Measurements from ENCODE around the gene FALEC.

The FALEC gene

DNA sequence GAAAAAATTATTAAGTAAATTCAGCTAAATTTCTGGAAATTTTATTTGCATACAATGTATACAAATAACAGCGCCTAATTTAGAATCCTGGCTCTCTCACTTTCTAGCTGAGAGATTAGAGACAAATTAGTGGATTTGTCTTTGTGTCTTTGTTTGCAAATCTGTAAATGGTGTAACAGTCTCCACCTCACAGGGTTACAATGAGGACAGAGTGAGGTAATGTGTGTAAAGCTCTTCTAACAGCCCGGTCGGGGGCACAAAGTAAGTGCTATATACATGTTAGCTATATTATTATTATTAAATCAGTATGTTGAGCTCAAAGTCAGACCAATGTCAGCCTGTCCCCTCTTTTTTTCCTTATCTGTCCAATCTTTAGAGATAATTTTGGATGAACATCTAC lies 28.7 kb downstream of the FALEC start:
- Histone ChIP-seq H3K4me3 (ENCODE audit: low read length in 2 of 2) (no peak overlapping the region), H3K9ac (ENCODE audit: low read depth in 1 of 2, low read length in 2 of 2) (no peak overlapping the region), H3K36me3 (ENCODE audit: control insufficient read depth in 2 of 2, insufficient read depth in 2 of 2, low read length in 2 of 2) (no peaks in the 10 kb centered on the region), H3K9me3 (ENCODE audit: control insufficient read depth in 2 of 2, low read length in 2 of 2) (no peaks in the 10 kb centered on the region), H3K4me1 (ENCODE audit: control insufficient read depth in 2 of 2, insufficient read depth in 2 of 2, low read length in 2 of 2) (no peaks in the 10 kb centered on the region), H3K27me3 (ENCODE audit: control insufficient read depth in 2 of 2, insufficient read depth in 2 of 2, low read length in 2 of 2) (no peaks in the 10 kb centered on the region), H3K27ac (ENCODE audit: low read depth in 2 of 2, low read length in 2 of 2) (peak overlapping the region in 1 of 2 donors; percentile 11)

GRCh38 chr1:150545486-150546032 lies 30.0 kb downstream of the FALEC start:
- Histone ChIP-seq H3K27ac (ENCODE audit: low read depth in 2 of 2, low read length in 2 of 2) (no peak overlapping the region), H3K9me3 (ENCODE audit: control insufficient read depth in 2 of 2, low read length in 2 of 2) (no peaks in the 10 kb centered on the region), H3K36me3 (ENCODE audit: control insufficient read depth in 2 of 2, insufficient read depth in 2 of 2, low read length in 2 of 2) (no peaks in the 10 kb centered on the region), H3K4me3 (ENCODE audit: low read length in 2 of 2) (no peak overlapping the region), H3K27me3 (ENCODE audit: control insufficient read depth in 2 of 2, insufficient read depth in 2 of 2, low read length in 2 of 2) (peaks cover 0 to 8% of the 10 kb centered on the region in 2 donors), H3K4me1 (ENCODE audit: control insufficient read depth in 2 of 2, insufficient read depth in 2 of 2, low read length in 2 of 2) (peaks cover 0 to 7% of the 10 kb centered on the region in 2 donors), H3K9ac (ENCODE audit: low read depth in 1 of 2, low read length in 2 of 2) (no peak overlapping the region)

GRCh38 chr1:150546294-150546937 lies 30.9 kb downstream of the FALEC start:
- no peaks in the 10 kb centered on the region for H3K36me3 ChIP-seq (ENCODE audit: control insufficient read depth in 2 of 2, insufficient read depth in 2 of 2, low read length in 2 of 2)
- H3K4me1 ChIP-seq (ENCODE audit: control insufficient read depth in 2 of 2, insufficient read depth in 2 of 2, low read length in 2 of 2), result peaks cover 0 to 7% of the 10 kb centered on the region in 2 donors
- H3K27me3 ChIP-seq (ENCODE audit: control insufficient read depth in 2 of 2, insufficient read depth in 2 of 2, low read length in 2 of 2), result peaks cover 0 to 8% of the 10 kb centered on the region in 2 donors
- H3K4me3 ChIP-seq (ENCODE audit: low read length in 2 of 2), result no peak overlapping the region
- no peak overlapping the region for H3K9ac ChIP-seq (ENCODE audit: low read depth in 1 of 2, low read length in 2 of 2)
- H3K27ac ChIP-seq (ENCODE audit: low read depth in 2 of 2, low read length in 2 of 2), result no peak overlapping the region
- H3K9me3 ChIP-seq (ENCODE audit: control insufficient read depth in 2 of 2, low read length in 2 of 2), result no peaks in the 10 kb centered on the region

GRCh38 chr1:150548324-150548631 lies 32.7 kb downstream of the FALEC start:
- peak overlapping the region; percentile 0 to 63 for H3K9ac ChIP-seq (ENCODE audit: low read depth in 1 of 2, low read length in 2 of 2)
- H3K36me3 ChIP-seq (ENCODE audit: control insufficient read depth in 2 of 2, insufficient read depth in 2 of 2, low read length in 2 of 2), result no peaks in the 10 kb centered on the region
- H3K9me3 ChIP-seq (ENCODE audit: control insufficient read depth in 2 of 2, low read length in 2 of 2), result no peaks in the 10 kb centered on the region
- H3K4me1 ChIP-seq (ENCODE audit: control insufficient read depth in 2 of 2, insufficient read depth in 2 of 2, low read length in 2 of 2), result peaks cover 3 to 15% of the 10 kb centered on the region in 2 donors
- H3K27me3 ChIP-seq (ENCODE audit: control insufficient read depth in 2 of 2, insufficient read depth in 2 of 2, low read length in 2 of 2), result peaks cover 0 to 8% of the 10 kb centered on the region in 2 donors
- H3K27ac ChIP-seq (ENCODE audit: low read depth in 2 of 2, low read length in 2 of 2), result peak overlapping the region; percentile 52 to 53
- H3K4me3 ChIP-seq (ENCODE audit: low read length in 2 of 2), result peak overlapping the region; percentile 55 to 67

- Histone ChIP-seq H3K27ac (ENCODE audit: low read depth in 2 of 2, low read length in 2 of 2) (peak within 1 kb of the TSS; percentile 52 to 66), H3K27me3 (ENCODE audit: control insufficient read depth in 2 of 2, insufficient read depth in 2 of 2, low read length in 2 of 2) (peaks cover 0 to 8% of the 10 kb centered on the region in 2 donors), H3K9ac (ENCODE audit: low read depth in 1 of 2, low read length in 2 of 2) (peak within 1 kb of the TSS; percentile 52 to 63), H3K9me3 (ENCODE audit: control insufficient read depth in 2 of 2, low read length in 2 of 2) (no peaks in the 10 kb centered on the region), H3K4me3 (ENCODE audit: low read length in 2 of 2) (peak within 1 kb of the TSS; percentile 59 to 67), H3K4me1 (ENCODE audit: control insufficient read depth in 2 of 2, insufficient read depth in 2 of 2, low read length in 2 of 2) (peaks cover 3 to 15% of the 10 kb centered on the region in 2 donors), H3K36me3 (ENCODE audit: control insufficient read depth in 2 of 2, insufficient read depth in 2 of 2, low read length in 2 of 2) (no peaks in the 10 kb centered on the region)
These were observed 33.3 kb downstream of the FALEC start, which contains the start of gene ADAMTSL4 for GRCh38 chr1:150548632-150549495. ADAMTSL4 (plus strand) TSS chr1:150549408; CDS start chr1:150552289, 2,881 bp downstream.

- peaks cover 0 to 8% of the 10 kb centered on the region in 2 donors for H3K27me3 ChIP-seq (ENCODE audit: control insufficient read depth in 2 of 2, insufficient read depth in 2 of 2, low read length in 2 of 2)
- no peaks in the 10 kb centered on the region for H3K9me3 ChIP-seq (ENCODE audit: control insufficient read depth in 2 of 2, low read length in 2 of 2)
- peak overlapping the region; percentile 52 to 66 for H3K27ac ChIP-seq (ENCODE audit: low read depth in 2 of 2, low read length in 2 of 2)
- no peaks in the 10 kb centered on the region for H3K36me3 ChIP-seq (ENCODE audit: control insufficient read depth in 2 of 2, insufficient read depth in 2 of 2, low read length in 2 of 2)
- peak overlapping the region; percentile 42 to 52 for H3K9ac ChIP-seq (ENCODE audit: low read depth in 1 of 2, low read length in 2 of 2)
- peaks cover 3 to 15% of the 10 kb centered on the region in 2 donors for H3K4me1 ChIP-seq (ENCODE audit: control insufficient read depth in 2 of 2, insufficient read depth in 2 of 2, low read length in 2 of 2)
- H3K4me3 ChIP-seq (ENCODE audit: low read length in 2 of 2), result peak overlapping the region; percentile 54 to 59
These were observed 34.1 kb downstream of the FALEC start for GRCh38 chr1:150549496-150550221.

DNA sequence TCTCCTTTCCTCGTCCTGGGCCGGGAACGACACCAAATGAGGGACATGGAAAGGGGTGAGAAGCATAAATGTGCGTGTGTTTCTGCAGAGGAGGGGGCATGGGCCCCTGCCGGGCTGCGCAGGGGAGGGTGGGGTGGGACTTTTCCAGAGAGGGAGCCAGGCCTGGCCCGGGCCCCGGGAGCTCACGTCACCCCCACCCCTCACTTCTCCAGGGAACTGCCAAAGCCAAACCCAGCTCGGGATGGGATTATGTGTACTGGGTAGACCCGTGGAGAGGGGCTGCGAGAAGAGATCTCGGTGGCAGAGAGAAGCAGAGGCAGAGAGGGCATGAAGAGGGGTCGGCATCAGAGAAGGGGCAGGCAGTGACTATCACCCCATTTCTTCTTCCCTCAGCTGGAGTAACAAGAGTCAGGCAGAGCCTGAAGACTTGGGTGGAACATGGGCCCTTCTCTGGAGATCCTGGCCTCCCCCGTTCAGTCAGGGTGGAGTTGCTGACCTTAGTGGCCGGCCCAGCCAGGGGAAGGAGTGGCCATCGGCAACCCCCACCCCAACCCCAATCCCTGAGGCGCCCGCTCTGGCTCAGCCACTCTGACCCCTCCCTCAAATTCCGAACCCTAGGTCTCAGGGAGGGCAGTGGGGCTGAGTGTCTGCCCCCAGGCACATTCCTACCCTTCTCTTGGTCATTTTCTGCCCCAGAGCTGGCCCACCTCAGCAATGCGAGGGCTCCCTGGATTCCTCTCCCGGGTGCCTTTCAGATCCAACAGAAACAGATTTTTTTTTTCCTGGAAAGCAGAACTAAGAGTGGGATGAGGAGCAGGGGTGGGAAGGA lies 34.9 kb downstream of the FALEC start:
- Histone ChIP-seq H3K9ac (ENCODE audit: low read depth in 1 of 2, low read length in 2 of 2) (peak overlapping the region; percentile 42 to 52), H3K36me3 (ENCODE audit: control insufficient read depth in 2 of 2, insufficient read depth in 2 of 2, low read length in 2 of 2) (peaks cover under 1 to 1% of the 10 kb centered on the region in 2 donors), H3K9me3 (ENCODE audit: control insufficient read depth in 2 of 2, low read length in 2 of 2) (no peaks in the 10 kb centered on the region), H3K27me3 (ENCODE audit: control insufficient read depth in 2 of 2, insufficient read depth in 2 of 2, low read length in 2 of 2) (peaks cover 0 to 8% of the 10 kb centered on the region in 2 donors), H3K27ac (ENCODE audit: low read depth in 2 of 2, low read length in 2 of 2) (peak overlapping the region; percentile 65 to 66), H3K4me3 (ENCODE audit: low read length in 2 of 2) (peak overlapping the region; percentile 54 to 59), H3K4me1 (ENCODE audit: control insufficient read depth in 2 of 2, insufficient read depth in 2 of 2, low read length in 2 of 2) (peaks cover 3 to 15% of the 10 kb centered on the region in 2 donors)

DNA sequence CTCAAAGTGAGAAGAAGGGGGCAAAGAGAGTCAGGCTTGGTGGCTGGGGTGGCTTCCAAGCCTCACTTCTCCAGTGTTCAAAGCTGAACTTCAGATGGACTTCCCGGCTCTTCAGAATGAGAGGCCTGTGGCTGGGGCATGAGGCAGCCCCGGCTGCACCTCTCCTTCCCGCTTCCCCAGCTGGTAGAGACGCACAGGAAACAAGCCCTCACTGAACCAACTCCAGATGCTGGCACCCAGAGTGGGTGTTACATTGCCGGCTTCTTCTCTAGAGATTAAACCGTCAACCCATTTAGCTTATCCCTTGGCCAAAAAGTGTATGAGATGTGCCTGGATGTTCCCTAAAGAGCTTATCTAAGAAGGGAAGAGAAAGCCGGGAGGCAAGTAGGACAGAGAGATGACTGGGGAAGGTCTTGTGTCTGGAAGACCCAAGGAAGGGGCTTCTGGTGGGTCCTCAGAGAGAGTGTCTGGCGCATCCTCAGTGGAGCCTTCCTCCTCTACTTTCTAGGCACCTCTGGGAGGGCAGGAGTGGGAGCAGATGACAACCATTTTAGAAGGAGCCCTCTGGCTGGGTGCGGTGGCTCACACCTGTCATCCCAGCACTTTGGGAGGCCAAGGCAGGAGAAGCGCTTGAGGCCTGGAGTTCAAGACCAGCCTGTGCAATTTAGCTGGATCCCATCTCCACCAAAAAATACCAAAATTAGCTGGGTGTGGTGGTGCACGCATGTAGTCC lies 35.7 kb downstream of the FALEC start:
- peak overlapping the region; percentile 56 to 65 for H3K27ac ChIP-seq (ENCODE audit: low read depth in 2 of 2, low read length in 2 of 2)
- H3K9me3 ChIP-seq (ENCODE audit: control insufficient read depth in 2 of 2, low read length in 2 of 2), result no peaks in the 10 kb centered on the region
- H3K36me3 ChIP-seq (ENCODE audit: control insufficient read depth in 2 of 2, insufficient read depth in 2 of 2, low read length in 2 of 2), result peaks cover 3 to 5% of the 10 kb centered on the region in 2 donors
- no peak overlapping the region for H3K9ac ChIP-seq (ENCODE audit: low read depth in 1 of 2, low read length in 2 of 2)
- no peak overlapping the region for H3K4me3 ChIP-seq (ENCODE audit: low read length in 2 of 2)
- H3K27me3 ChIP-seq (ENCODE audit: control insufficient read depth in 2 of 2, insufficient read depth in 2 of 2, low read length in 2 of 2), result peaks cover 0 to 8% of the 10 kb centered on the region in 2 donors
- peaks cover 3 to 15% of the 10 kb centered on the region in 2 donors for H3K4me1 ChIP-seq (ENCODE audit: control insufficient read depth in 2 of 2, insufficient read depth in 2 of 2, low read length in 2 of 2)

DNA sequence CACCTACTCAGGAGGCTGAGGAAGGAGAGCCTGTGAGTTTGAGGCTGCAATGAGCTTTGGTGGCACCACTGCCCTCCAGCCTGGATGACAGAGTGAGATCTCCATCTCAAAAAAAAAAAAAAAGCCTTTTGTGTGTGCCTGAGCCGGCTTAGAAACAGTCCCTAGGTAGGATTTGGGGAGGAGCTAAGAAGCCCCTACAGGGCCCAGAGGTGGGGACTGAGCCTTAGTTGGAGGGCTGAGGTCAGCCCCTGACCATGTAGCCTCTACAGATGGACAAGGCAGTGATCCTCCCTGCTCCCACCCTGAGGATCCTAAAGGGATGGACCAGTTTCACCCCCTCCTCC lies 36.2 kb downstream of the FALEC start:
- Histone ChIP-seq H3K27ac (ENCODE audit: low read depth in 2 of 2, low read length in 2 of 2) (peak overlapping the region; percentile 40 to 65), H3K4me3 (ENCODE audit: low read length in 2 of 2) (no peak overlapping the region), H3K36me3 (ENCODE audit: control insufficient read depth in 2 of 2, insufficient read depth in 2 of 2, low read length in 2 of 2) (peaks cover 3 to 5% of the 10 kb centered on the region in 2 donors), H3K9ac (ENCODE audit: low read depth in 1 of 2, low read length in 2 of 2) (peak overlapping the region in 1 of 2 donors; percentile 14), H3K9me3 (ENCODE audit: control insufficient read depth in 2 of 2, low read length in 2 of 2) (no peaks in the 10 kb centered on the region), H3K27me3 (ENCODE audit: control insufficient read depth in 2 of 2, insufficient read depth in 2 of 2, low read length in 2 of 2) (peaks cover 0 to 8% of the 10 kb centered on the region in 2 donors), H3K4me1 (ENCODE audit: control insufficient read depth in 2 of 2, insufficient read depth in 2 of 2, low read length in 2 of 2) (peaks cover 3 to 15% of the 10 kb centered on the region in 2 donors)

Measured in mucosa of rectum (tissue), 2 donors.